Urothelium cell line (cell line): ENCODE data around the gene XPO4.
"Not testable (repeated sequence)": the region's sequence is repeated elsewhere in the genome, so short reads cannot be mapped to it uniquely, and the experiment has no call there.

Experiments
- DNase-seq: peaks from one replicate; pipeline ENCODE4 v3.0.0; 2011; ENCODE audit warnings: low spot score, mixed read lengths
- FAIRE-seq: peaks from 2 replicates; lab custom pipeline; 2011; peaks lifted over from hg19 to GRCh38; lab: Jason Lieb, UNC

The XPO4 gene

GRCh38 chr13:20796791-20797508, 105.6 kb downstream of the XPO4 start:
- no peak for FAIRE-seq

GRCh38 chr13:20789665-20790064, 112.9 kb downstream of the XPO4 start:
- FAIRE-seq, result no peak

More at GRCh38 chr13:20796791-20797508, 105.6 kb downstream of the XPO4 start:
- DNase-seq, result no peak

GRCh38 chr13:20788312-20788711, 114.2 kb downstream of the XPO4 start:
- FAIRE-seq, result no peak
- DNase-seq, result no peak

More at GRCh38 chr13:20789665-20790064, 112.9 kb downstream of the XPO4 start:
- DNase-seq, result no peak

- DNase-seq (no peak), FAIRE-seq (no peak)
These were observed 115.4 kb downstream of the XPO4 start for GRCh38 chr13:20787180-20787579.

DNA sequence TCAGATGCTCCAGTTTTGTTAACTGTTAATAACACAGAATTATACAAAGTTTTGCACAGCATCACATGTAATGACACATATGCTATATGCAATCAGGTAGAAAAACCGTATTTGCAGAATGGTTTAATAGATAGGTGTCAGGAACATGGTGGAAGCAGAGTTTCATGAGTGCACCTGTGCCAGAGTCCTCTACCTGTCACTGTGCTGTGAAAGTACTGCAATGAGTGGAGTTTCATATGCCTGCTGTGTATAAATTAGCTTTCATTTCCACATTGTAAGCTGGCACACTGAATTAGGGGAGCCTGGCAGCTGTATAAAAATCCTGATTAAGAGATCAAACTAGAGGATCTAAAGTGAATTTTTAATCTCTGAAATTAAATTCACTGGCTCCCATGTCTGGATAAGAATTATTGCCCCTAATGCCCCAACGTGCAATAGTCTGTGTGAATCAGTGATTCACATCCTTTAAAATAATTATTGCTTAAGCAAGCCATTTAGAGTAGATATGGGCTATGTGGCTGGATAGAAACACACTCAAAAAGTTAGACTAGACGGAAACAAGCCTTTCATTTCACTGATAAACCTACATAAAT, 120.3 kb downstream of the XPO4 start:
- DNase-seq (no peak), FAIRE-seq (no peak)

- DNase-seq (no peak), FAIRE-seq (no peak)
These were observed 122.2 kb downstream of the XPO4 start for GRCh38 chr13:20780317-20780716.

GRCh38 chr13:20779405-20779804, 123.1 kb downstream of the XPO4 start:
- no peak for FAIRE-seq

DNA sequence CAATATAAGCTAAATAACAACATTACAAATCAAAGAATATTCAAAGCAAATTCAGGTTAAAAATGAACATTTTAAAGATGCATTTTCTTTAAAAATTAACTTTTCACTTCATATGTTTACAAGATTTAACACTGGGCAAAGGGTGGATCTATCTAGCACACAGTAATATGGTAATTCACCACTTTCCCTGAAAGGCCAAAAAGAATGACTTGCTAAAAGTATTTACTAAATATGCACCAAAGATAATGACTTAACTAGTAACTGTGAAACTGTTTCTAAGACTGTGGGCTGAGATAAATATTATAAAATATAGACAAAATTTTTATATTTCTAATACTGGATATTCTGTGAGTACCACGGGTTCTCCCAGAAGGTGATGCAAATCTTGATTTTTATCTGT, 124.2 kb downstream of the XPO4 start:
- no peak for DNase-seq
- no peak for FAIRE-seq

More at GRCh38 chr13:20779405-20779804, 123.1 kb downstream of the XPO4 start:
- DNase-seq, result no peak

GRCh38 chr13:20776751-20777150, 125.8 kb downstream of the XPO4 start:
- FAIRE-seq (no peak), DNase-seq (no peak)

DNA sequence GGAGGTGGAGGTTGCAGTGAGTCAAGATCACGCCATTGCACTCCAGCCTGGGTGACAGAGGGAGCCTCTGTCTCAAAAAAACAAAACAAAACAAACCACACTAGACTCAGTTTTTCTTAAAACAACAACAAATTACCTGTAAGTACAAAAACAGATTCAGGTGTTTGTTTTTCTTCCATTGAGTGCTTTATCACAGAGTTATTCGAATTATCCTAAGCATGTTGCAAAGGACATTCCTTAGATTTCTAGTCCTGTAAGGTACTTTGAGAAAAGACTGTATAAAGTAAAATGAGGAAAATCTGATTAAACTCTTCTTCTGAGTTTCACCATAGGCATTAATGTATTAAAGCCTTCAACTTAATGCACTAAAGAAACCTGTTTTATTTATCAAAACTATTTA, 126.6 kb downstream of the XPO4 start:
- FAIRE-seq (no peak), DNase-seq (no peak)

DNA sequence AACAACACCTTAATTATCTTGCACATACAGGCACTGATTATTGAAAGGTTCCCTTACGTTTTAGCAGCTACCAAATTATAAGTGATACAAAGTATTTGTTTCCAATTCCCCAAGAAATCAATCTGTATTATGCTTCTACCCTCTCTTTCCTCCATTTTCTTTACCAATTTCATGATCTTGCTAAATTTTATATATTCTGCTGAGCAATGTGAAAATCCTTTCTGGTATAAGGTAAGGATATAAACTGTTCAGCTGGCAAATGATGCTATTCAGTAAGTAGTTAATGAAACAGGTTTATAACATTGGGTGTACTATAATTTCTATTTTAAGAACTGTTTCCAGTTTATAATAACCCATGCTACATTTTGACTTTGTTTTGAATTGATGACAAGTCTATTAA, 127.8 kb downstream of the XPO4 start:
- DNase-seq, result no peak
- FAIRE-seq, result no peak

- DNase-seq (no peak), FAIRE-seq (no peak)
These were observed 129.1 kb downstream of the XPO4 start, which contains the start of gene EEF1AKMT1 for GRCh38 chr13:20773194-20774080. TSS of gene EEF1AKMT1 (minus strand) at chr13:20773961. CDS start at chr13:20757598, 16,363 bp downstream.

GRCh38 chr13:20772401-20773131, 130.0 kb downstream of the XPO4 start:
- FAIRE-seq (no peak), DNase-seq (no peak)

- no peak for DNase-seq
- no peak for FAIRE-seq
These were observed 132.7 kb downstream of the XPO4 start for GRCh38 chr13:20769834-20770233.

DNA sequence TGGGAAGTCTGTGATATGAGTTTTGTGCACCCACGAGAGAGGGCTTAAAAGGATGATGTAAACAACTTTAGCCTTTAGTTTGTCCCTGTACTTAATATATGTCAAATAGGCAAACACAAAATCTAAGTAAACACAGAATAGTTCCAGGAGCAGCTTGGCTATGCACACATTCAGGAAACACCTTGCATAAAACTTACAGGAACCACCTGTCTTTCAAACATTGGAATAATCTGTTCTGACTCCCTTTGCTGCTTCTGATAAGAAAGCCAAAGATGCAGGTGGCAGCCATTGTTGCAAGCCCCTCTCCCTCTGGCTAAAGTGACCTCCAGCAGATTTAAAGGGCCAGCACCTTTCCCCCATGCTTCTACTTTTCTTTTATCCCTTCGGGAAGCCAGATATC, 133.5 kb downstream of the XPO4 start:
- DNase-seq (no peak), FAIRE-seq (no peak)

- FAIRE-seq (no peak), DNase-seq (no peak)
These were observed 135.1 kb downstream of the XPO4 start for GRCh38 chr13:20767309-20767943.

- no peak for DNase-seq
- no peak for FAIRE-seq
These were observed 141.7 kb downstream of the XPO4 start for GRCh38 chr13:20760872-20761271.

DNA sequence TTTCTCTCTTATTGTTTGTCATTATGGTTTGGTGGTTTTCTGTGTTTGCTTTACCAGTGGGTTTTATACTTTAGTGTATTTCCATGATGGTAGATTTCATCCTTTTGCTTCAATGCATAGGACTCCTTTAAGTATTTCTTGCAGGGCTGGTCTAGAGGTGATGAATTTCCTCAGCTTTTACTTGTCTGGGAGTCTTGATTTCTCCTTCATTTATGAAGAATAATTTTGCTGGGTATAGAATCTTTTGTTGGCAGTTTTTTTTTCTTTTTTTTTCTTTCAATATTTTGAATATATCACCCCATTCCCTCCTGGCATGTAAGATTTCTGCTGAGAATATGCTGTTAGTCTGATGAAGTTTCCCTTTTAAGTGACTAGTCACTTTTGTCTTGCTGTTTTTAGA, 148.5 kb downstream of the XPO4 start:
- no peak for FAIRE-seq
- no peak for DNase-seq

DNA sequence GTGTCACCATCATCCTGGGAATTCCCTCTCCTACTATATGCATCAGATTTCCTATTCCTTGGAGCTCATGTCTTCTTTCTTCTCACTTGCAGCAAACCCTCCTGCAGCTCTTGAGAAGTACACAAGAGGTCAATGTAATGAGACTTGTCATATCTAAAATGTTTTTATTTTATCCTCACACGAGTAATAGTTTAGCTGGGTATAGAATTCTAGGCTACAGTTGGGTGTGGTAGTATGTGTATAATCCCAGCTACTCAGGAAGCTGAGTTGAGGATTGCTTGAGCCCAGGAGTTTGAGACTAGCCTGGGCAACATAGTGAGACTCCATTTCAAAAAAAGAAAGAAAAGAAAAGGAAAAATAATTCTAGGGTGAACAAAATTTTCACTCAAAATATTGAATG, 153.2 kb downstream of the XPO4 start:
- FAIRE-seq, result no peak
- no peak for DNase-seq

- FAIRE-seq, DNase-seq: not testable (repeated sequence)
These were observed 158.6 kb downstream of the XPO4 start for GRCh38 chr13:20743830-20744404.
